HG02840 (cell line): ENCODE measurements around the gene AHCTF1.

Source experiments
- ATAC-seq: cut with Tn5 transposase; IDR thresholded peaks from one replicate; pipeline ENCODE4 v1.9.1; 2021; ENCODE audit warnings: mild to moderate bottlenecking, moderate library complexity, moderate number of reproducible peaks; ENCODE audit not compliant: unreplicated experiment, low FRiP score

AHCTF1 gene, protein sequence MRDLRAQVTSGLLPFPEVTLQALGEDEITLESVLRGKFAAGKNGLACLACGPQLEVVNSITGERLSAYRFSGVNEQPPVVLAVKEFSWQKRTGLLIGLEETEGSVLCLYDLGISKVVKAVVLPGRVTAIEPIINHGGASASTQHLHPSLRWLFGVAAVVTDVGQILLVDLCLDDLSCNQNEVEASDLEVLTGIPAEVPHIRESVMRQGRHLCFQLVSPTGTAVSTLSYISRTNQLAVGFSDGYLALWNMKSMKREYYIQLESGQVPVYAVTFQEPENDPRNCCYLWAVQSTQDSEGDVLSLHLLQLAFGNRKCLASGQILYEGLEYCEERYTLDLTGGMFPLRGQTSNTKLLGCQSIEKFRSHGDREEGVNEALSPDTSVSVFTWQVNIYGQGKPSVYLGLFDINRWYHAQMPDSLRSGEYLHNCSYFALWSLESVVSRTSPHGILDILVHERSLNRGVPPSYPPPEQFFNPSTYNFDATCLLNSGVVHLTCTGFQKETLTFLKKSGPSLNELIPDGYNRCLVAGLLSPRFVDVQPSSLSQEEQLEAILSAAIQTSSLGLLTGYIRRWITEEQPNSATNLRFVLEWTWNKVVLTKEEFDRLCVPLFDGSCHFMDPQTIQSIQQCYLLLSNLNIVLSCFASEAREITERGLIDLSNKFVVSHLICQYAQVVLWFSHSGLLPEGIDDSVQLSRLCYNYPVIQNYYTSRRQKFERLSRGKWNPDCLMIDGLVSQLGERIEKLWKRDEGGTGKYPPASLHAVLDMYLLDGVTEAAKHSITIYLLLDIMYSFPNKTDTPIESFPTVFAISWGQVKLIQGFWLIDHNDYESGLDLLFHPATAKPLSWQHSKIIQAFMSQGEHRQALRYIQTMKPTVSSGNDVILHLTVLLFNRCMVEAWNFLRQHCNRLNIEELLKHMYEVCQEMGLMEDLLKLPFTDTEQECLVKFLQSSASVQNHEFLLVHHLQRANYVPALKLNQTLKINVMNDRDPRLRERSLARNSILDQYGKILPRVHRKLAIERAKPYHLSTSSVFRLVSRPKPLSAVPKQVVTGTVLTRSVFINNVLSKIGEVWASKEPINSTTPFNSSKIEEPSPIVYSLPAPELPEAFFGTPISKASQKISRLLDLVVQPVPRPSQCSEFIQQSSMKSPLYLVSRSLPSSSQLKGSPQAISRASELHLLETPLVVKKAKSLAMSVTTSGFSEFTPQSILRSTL (N-terminal part only)

DNA sequence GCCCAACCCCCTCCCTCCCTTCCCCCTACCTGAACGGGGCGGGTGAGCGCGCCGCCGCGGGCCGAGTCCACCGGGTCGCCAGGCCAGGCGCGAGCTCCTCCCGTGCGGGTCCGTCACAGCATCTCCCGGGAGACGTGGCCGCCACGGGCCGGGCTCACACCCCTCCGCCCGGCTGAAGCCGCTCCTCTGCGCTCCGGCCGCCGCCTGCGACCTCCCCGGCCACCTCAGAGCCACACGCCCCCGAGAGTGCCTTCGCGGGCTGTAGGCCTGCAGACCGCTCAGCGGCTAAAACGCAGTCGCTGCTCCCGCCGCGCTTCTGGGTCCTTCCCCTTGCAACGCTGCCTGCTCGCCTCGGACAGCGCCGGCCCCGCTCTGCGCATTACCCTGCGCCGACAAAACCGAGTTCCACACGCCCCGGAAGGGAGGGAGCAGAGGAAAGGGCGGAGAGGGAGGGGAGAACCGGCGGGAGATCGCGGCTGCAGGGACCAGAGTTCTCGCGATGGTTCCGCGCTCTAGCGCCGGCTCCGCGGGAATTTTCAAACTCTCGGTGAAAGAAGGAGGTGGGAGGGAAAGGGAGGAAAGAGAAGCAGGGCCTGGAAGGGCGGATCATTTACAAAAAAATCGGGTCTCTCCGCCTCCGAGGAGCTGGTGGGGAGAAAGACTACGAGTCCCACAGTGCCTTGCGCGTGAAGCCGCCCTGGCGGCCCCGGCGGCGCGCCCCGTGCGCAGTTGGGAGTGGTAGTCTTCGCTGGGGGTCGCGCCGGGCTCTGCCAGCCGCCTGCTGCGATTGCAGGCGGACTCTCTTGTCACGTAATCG is at the start of gene AHCTF1:
TSS of gene AHCTF1 (minus strand) at position 400 of the 817 bp plus-strand sequence. CDS start 13,578 bp downstream, outside the sequence.
- peak; percentile 92 for ATAC-seq

DNA sequence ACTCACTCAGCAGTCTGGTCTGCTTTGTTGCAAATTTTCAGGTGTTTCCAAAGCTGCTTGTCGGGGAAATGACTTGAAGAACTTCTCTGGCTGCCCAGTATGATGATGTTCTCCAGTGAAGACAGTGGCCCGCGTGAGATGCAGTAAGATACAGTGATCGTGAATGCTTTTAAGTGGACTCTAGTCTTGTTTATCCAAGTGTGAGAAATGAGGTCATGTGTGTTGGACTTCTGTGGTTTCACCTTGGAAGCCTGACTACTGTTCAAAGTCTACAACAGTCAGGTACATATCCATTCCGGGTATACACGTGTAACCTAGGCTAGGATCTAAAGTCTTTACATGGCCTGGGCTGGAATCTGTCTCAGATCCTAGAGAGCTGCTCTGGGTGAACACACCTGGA is 47.0 kb upstream of the AHCTF1 start:
- ATAC-seq: no peak

DNA sequence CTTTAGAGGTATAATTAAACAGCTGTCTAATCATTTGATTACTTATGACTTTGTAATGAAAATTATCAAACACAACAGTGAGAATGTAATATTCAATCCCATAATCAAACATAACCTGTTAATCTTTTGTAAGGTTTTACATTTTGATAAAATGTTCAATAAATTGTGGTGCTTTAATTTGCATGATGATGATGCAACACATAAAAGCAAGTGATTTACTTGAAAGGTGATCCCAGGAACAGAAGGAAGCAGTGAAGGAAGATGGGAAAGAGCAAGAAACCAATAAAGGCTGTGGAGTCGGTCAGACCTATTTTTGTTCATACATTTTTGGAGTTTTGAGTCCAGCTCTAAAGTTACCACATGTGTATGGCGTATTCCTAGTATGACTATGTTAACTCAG is 46.5 kb upstream of the AHCTF1 start:
- ATAC-seq: no peak

DNA sequence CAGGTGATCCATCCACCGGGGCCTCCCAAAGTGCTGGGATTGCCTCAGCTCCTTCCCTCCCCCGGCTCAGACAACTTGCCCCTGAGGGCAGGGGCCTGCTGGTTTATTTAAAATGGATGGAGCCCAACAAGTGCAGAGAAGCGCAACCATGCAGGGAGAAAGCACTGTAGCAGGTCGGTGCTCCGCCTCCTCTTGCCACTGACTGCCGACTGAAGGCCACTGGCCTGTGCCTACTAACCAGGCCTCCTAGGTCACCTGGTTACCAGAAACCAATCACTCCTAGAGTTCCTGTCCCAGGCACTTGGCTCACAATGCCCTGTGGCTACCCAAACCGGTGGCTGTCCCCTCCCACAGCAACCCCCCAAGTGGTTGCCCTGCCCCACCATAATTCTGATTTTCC is 40.2 kb upstream of the AHCTF1 start:
- ATAC-seq: no peak

DNA sequence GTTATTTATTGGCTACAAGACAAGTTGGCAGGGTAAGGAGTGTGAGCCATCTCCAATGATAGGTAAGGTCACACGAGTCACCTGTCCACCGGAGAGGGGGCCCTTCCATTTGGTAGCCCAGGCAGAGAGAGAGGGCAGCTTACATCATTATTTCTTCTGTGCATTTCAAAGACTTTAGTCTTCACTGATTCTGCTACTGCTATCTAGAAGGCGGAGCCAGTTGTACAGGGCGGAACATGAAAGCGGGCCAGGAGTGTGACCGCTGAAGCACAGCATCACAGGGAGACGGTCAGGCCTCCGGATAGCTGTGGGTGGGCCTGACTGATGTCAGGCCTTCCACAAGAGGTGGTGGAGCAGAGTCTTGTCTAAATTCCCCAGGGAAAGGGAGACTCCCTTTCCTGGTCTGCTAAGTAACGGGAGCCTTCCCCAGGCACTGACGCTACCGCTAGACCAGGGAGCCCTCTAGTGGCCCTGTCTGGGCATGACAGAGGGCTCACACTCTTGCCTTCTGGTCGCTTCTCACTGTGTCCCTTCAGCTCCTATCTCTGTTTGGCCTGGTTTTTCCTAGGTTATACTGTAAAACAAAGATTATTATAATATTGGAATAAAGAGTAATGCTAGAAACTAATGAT is 39.5 kb upstream of the AHCTF1 start:
- ATAC-seq: no peak

DNA sequence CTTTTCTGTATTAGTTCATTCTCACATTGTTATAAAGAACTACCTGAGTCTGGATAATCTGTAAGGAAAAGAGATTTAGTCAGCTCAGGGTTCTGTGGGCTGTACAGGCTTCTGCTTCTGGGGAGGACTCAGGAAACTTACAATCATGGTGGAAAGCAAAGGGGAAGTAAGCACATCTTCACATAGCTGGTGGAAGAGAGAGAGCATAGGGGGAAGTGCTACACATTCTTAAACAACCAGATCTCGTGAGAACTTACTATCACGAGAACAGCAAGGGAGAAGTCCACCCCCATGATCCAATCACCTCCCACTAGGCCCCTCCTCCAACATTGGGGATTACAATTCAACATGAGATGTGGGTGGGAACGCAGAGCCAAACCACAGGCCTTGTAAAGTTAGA is 37.9 kb upstream of the AHCTF1 start:
- no peak for ATAC-seq

DNA sequence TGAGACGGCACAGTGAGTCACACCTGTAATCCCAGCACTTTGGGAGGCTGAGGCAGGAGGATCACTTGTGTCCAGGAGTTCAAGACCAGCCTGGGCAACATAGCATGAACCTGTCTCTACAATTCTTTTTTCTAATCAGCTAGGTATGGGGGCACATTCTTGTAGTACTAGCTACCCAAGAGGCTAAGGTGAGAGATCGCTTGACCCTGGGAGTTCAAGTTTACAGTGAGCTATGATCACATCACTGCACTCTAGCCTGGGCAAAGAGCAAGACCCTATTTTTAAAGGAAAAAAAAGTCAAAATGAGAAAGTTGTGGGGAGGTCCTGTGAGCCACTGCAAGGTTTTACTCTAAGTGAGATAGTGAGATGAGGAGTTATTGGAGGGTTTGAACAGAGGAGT is 34.8 kb upstream of the AHCTF1 start:
- no peak for ATAC-seq

DNA sequence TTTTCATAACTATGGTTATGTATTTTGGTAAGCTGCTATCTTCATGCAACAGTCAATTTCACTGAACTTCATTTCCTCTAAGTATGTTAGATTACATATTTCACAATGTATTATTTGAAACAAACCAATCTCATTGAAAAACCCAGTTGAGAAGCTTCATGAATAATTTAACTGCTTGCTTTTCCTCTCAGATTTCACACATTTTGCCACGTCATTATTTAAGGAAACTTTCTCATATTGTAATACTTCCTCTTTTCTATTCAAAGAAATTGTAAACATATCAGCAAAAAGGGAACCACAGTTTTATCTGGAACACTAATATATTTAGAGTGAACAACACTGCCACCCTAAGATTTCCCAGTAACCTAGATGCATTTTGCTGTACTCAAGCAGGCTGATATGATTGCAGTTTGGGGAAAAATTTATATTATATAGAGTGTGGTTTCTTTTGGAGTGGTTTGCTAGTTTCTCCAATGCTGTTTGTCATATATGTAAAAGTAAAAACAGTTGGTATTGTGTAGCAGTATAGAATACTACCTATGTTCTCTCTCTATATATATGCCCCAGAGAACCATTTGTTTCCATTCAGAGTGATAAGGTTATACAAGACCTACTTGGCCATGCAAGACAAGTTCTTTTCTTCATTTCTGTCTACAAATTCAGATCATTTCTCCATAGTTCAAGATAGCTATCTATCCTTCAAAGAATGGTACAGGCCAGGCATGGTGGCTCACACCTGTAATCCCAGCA is 28.4 kb upstream of the AHCTF1 start:
- ATAC-seq: no peak

DNA sequence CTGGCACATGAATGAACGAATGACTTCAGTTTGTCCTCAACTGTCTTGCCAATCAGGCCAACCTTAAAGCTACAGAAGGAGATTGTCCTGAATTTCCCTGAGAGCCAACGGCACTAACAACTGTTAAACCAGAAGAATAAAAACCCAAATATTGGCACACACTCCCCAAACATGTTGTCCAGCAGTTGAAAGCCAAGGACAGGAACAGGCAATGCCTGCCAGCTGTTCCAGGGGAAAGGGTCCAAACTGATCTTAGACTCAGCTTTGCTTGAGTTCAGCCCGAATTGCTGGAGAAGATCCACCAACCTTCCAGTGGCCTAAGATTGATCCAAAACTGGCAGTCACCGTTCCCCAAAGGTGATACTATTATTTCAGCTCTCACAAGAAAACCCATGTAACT is 22.4 kb upstream of the AHCTF1 start:
- no peak for ATAC-seq

DNA sequence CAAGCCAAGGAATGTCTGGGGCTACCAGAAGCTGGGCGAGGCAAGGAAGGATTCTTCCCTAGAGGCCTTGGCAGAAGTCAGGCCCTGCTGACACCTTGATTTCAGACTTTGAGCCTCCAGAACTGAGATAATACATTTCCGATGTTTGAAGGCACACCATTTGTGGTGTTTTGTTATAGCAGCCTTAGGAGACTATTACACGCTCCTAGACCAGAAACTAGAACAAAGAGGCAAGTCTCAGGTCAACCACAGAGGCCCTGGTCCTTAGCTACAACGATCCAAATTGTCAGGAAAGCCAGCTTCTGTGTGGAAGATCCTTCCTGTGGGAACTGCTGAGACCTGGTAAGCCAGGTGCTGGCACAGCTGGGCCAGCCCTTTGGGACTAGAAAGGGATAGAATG is 19.7 kb upstream of the AHCTF1 start:
- no peak for ATAC-seq

DNA sequence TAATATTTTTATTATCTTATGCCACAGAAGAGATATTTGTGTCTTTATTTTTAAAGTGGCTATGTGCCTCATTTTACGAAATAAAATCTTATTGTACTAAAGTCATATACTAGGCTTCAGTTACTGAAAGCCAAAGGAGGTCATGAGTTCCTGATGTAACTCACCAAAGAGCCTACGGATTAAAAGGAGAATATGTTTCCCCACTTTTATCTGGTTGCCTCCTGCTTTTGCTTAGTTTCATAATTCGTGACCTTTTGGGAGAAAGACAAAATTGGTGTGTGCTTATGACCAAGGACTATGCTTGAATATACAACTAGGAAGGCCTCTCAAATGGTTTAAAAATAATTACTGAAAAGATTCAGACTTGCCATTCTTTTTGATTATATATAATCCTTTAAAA is 18.2 kb upstream of the AHCTF1 start:
- ATAC-seq: no peak

DNA sequence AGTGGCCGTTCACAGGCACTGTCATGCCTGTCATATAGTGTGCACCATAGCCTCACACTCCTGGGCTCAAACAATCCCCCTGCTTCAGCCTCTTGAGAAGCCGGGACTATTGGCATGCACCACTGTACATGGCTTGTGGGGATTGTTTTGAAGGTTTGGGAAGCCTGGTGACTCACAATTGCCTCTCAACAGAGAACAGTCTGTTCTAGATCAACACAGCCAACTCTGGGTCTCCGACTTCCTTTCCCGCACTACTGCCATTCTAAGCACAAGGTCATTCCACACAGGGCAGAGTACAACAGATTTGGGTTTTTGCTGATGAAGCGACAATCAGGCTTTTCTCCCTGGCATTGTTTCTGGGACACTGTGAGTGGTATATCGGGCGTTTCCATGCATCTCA is 15.5 kb upstream of the AHCTF1 start:
- ATAC-seq: no peak

DNA sequence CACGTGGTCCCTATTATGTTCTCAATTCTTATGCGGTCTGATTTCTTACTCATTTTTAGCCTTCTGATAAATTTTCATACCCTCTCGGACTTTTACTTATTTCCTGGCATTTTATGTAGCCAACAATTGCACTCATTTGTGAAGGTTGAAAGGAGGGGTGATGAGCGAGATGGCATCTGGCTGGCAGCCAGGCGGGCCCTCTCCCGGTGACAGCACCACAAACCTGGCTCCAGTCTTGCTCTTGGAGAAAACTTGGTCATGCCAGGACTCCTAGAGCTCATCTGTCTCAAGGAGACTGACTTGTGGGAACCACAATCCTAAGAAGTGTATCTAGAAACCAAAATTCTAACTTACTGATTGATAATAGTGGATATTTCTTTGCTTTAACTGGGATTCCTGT is 14.6 kb upstream of the AHCTF1 start:
- no peak for ATAC-seq

DNA sequence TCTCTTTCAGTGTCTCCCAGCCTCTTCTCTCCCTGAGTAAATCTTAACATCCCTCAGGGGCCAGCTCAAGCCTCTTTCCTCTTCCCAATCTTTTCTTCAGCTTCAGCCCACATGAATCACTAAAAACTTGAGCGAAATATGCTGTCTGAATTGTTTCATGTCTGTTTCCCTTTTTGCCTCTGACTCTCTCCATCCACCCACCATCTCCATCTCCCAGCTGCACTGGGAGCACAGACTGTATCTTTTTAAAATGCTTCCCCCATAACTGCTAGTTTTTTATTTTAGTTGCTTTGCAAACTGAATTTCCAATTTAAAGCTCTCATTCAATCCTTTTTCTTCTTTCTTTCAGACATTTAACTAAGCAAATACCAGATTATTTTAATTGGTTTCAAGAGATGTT is 3.0 kb upstream of the AHCTF1 start:
- no peak for ATAC-seq

DNA sequence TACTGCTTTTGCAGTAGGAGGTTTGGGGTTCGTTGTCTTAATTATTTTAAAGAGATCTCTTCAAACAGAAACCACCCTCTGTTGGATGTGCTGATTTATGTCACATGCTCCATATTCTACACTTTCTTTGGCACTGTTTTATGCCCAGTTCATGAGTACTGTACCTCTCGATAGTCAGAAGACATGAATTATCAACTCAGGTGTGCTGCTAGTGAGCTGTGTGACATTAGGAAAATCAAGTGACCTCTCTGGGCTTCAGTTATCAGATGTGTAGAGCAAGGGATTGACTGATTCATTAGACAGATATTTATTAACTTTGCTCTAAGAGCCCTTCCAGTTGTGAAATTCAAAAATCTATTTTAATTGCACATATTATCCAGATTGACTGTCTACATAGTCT is 2.1 kb upstream of the AHCTF1 start:
- no peak for ATAC-seq

DNA sequence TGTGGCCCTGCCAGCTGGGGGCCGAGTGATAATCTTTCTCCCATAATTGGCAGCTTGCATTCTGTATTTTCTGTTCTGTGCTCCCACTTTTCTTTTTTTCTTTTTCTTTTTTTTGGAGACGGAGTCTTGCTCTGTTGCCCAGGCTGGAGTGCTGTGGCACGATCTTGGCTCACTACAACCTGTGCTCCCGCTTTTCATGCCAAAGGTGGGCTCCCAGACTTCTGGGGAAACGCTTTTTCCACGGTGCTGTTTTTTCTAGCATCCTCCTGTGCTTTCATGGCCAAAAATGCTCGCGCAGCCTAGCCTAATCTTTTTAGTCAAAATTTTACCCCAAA is 585 bp upstream of the AHCTF1 start:
- ATAC-seq: no peak

DNA sequence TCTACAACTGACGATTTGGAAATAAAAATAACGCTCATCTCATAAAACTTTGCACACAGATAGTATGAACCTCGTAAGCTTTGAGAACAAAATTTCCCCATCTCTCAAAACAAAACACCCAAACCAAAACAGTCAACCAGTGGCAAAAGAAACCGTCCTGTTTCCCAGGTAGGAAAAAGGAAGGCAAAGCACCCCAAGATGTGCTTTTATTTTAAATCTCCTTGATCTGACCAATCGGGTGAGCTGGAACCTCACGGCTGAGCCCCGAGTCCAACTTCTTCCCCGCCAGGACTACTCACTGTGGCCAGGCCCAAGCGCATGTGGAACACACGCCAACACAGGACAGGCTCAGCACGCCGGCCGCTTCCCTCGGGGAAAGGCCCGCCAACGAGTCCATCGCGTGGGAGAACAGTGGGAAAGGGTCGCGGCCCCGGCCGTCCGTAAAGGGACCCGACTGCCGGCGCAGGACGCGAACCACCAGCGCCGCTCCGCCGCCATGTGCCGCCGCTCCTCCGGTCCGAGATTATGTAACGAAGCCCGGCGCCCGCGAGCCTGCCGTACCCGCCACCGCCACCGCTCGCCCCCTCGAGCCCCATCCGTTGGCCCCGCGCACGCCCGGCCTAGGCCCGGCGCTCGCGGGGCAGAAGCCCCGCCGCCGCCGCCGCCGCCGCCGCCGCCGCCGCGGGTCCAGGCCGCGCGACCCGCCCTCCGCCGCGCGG is 759 bp downstream of the AHCTF1 start:
- peak; percentile 25 for ATAC-seq

DNA sequence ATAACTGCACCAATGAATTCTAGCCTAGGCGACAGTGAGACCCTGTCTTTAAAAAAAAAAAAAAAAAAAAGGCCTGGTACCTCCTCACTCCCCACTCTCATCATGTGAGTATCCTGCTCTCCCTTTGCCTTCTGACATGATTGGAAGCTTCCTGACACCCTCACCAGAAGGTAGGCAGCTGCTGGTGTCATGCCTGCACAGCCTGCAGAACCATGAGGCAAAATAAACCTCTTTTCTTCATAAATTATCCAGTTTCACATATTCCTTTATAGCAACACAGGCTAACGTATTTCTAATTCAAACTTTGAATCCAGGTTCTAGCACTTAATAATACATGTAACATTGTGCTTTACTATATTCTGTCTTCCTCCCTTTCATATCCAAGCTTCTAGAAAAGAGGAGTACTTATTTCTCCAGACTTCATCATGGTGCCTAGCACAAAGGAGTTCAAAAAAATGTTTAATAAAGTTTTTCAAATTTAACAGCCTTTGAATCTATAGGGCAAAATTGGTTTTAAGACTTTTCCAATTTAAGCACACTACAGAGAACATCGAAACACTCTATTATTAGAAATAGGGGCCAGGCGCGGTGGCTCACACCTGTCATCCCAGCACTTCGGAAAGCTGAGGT is 5.6 kb downstream of the AHCTF1 start:
- ATAC-seq: no peak
